Fibroblast of the aortic adventitia (primary cell): Measurements from ENCODE around the gene GRB7. TPM values are rescaled to one million over a fixed set of nuclear protein-coding genes. Genes with fewer than 3 reads are reported as not detected.

Source experiments
- DNase-seq: peaks from one replicate; pipeline ENCODE4 v3.0.0-alpha.2; 2010; ENCODE audit warnings: low read depth
- H3K4me3 ChIP-seq: 2 replicates; pipeline ENCODE4 v1.5.1; 2011; ENCODE audit warnings: low read depth, mild to moderate bottlenecking, control low read depth, low read length, moderate library complexity
- total RNA-seq: library from RNA; depleted of rRNA; stranded (reverse); fragments of >200 nt; gene quantifications from 2 replicates; pipeline ENCODE4 v1.2.3, GENCODE V29; 2012; ENCODE audit warnings: low replicate concordance
- TF ChIP-seq, protein P1 (sequence below): IDR thresholded peaks from 2 replicates; pipeline ENCODE4 v1.5.1; 2011; ENCODE audit warnings: mild to moderate bottlenecking, low read length, control low read depth, inconsistent platforms; ENCODE audit not compliant: insufficient read depth

The GRB7 gene
- total RNA-seq, 1 donor: 1.7 TPM

DNA sequence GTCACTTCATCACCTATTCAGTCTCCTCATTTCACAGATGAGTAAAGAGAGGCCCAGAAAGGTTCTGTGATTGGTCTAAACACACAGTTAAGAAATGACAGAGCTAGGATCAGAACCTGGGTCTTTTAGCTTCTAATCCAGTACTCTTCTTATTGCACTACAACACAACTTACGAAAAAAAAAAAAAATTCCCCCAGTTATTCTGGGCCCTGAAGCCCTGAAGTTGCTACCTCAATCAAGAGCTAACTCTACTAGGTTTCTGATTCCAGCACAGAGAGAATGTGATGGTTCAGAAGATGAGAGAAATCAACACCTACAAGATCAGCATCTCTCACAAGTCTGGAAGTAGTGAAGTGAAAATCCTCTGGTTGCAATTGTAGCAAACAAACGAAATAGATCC lies 37.3 kb downstream of the GRB7 start:
- TF ChIP-seq, protein P1, sequence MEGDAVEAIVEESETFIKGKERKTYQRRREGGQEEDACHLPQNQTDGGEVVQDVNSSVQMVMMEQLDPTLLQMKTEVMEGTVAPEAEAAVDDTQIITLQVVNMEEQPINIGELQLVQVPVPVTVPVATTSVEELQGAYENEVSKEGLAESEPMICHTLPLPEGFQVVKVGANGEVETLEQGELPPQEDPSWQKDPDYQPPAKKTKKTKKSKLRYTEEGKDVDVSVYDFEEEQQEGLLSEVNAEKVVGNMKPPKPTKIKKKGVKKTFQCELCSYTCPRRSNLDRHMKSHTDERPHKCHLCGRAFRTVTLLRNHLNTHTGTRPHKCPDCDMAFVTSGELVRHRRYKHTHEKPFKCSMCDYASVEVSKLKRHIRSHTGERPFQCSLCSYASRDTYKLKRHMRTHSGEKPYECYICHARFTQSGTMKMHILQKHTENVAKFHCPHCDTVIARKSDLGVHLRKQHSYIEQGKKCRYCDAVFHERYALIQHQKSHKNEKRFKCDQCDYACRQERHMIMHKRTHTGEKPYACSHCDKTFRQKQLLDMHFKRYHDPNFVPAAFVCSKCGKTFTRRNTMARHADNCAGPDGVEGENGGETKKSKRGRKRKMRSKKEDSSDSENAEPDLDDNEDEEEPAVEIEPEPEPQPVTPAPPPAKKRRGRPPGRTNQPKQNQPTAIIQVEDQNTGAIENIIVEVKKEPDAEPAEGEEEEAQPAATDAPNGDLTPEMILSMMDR: no peak
- no peak for DNase-seq
- no peak overlapping the region for H3K4me3 ChIP-seq

DNA sequence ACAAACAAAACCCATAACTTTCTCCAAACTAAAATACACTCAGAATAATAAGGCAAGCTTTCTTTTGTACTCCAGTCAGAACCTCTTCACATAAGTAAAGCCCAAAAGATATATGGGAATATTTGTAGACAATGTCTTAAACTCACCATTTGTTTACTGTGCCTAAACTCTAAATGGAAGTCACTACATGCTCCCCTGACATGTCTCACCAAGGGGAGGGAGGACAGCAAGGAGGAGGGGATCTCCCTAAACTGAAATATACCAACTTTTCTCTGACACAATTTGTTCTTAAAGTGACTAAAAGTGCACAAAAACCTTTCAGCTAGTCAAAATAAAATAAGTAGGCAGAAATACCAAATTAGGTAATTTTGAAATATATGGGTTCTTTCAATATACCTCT lies 38.5 kb downstream of the GRB7 start:
- TF ChIP-seq, protein P1: no peak
- H3K4me3 ChIP-seq: no peak overlapping the region
- DNase-seq: no peak

DNA sequence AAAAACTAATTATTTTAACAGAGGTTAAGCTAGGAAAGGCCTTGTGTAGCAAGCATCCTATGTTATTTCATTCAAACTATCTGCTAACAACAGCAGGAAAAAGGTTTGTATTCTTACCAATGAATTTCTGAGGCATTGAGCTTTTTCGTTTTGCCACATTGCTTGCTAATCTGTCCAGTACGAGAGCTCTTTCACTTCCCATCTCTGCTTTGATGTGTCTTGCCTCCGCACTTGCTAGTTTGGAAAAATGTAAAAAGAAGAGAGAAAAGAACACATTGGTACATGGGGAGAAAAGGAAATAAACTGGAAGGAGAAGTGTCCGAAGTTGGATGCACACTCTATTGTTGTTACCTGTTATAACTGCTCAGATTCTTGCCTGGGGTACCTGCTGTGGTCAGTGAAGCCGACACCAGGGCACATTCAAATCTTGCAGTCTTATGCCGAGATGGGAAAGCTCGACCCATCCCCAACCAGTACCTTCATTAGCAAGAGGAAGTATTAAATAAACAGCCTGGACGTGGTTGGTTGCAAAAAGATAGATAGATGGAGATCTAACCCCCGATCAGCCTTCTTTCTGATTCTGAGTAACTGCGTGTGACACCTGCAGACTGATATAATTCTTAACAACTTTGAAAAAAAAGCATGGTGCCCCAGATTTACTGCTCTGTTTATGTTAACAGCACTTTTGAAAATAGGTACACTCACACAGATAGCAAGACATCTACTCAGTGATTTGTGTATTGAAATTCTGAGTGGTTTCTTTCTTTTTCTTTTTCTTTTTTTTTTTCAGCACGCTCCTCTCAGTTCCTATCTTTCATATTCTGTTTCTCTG lies 40.0 kb downstream of the GRB7 start:
- no peak for DNase-seq
- TF ChIP-seq, protein P1: no peak
- H3K4me3 ChIP-seq: no peak overlapping the region

DNA sequence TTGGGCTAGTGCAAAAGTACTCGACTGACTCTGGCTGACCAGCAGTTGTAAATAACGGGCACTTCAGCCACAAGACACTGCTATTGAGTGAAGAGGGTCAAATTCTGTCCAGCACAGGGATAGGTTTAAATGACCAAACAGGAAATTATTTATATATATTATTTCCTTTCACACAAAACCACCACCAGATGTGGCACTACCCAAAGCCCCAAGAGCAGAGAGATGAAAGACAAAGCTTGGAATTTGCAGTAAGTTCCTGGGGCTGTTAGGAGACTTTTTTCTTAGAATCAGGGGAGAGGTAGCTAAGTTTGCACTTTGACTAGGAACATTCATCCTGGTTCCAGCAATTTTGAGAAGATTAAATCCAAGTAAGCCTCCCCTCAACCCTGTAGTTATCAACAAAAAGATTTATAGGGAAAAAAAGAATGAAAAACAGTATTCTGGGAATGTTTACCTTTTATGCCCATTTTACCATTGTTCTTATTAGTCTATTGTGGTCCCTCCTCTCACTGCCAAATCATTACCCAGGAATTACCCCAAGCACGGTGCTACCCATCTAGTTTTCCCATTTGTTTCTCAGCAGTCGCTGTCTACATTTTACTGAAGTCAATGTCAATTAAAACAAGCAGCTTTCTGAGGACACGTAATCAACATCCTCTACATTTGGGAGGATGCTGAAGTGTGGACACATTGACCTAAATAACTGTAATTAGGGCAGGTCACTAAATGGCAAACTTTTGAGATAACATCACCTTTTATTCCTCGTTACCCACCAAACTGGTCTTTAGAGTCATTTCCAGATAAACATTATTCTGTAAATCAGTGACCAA lies 43.5 kb downstream of the GRB7 start:
- DNase-seq: peak; percentile 12
- H3K4me3 ChIP-seq: no peak overlapping the region
- TF ChIP-seq, protein P1: no peak

DNA sequence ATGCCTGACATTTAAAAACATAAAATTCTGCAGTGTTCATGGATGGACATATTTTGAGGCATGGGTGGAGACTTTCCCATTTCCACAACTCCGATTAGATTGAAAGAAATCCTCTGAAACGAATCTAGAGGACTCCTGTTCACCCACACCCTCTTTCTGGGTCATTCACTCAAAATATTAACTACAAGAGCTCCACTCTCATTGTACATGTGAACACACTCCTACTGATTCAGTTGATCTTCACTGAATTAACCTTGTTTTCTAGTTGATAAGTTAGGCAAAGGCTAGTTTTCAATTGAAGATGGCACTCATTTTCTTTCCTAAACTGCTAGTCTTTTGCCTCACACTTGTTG lies 44.1 kb downstream of the GRB7 start:
- DNase-seq: no peak
- no peak overlapping the region for H3K4me3 ChIP-seq
- TF ChIP-seq, protein P1: no peak

DNA sequence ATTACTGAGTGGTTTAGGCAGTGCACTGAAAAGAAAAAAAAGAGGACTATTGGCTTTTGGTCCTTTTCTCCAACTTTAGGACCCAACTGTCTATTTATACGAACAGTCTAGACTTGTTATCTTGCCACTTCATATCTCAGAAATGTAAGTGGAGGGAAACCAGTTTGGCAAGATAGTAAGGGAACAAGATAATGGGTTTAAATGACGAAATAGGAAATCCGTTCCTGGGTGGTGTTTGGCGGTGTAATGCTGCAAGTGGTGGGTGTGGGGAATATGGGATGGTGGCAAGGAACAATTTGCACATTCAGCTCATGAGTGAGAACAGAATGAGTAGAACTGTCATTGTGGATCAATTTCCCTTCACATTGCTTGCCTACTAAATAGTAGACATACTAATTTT lies 44.7 kb downstream of the GRB7 start:
- peak; percentile 89 for DNase-seq

More for the DNA sequence above, 44.7 kb downstream of the GRB7 start:
- H3K4me3 ChIP-seq: no peak overlapping the region
- TF ChIP-seq, protein P1: no peak
